HG03432 (cell line): Measurements from ENCODE around the gene SNX3.

Experiments used
- ATAC-seq: cut with Tn5 transposase; IDR thresholded peaks from one replicate; pipeline ENCODE4 v1.9.1; 2021; ENCODE audit warnings: mild to moderate bottlenecking, moderate library complexity; ENCODE audit not compliant: unreplicated experiment

Gene SNX3

DNA sequence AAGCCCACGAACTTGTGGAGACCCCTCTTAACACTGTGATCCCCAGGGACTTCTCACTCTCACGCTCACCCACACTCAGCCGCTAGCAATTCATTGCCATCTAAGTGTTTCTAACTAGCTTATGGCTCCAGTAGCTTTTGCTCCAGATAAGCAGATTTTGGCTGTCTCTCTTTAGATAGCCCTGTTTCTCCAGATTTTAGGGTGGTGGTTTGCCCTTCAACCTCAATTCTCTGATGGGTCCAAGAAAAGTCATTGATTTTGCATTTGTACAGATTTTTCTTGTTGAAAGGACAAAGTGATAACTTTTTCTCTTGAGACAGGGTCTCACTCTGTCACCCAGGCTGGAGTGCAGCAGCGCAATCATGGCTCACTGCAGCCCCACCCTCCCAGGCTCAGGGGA lies 53.8 kb downstream of the SNX3 start:
- no peak for ATAC-seq

DNA sequence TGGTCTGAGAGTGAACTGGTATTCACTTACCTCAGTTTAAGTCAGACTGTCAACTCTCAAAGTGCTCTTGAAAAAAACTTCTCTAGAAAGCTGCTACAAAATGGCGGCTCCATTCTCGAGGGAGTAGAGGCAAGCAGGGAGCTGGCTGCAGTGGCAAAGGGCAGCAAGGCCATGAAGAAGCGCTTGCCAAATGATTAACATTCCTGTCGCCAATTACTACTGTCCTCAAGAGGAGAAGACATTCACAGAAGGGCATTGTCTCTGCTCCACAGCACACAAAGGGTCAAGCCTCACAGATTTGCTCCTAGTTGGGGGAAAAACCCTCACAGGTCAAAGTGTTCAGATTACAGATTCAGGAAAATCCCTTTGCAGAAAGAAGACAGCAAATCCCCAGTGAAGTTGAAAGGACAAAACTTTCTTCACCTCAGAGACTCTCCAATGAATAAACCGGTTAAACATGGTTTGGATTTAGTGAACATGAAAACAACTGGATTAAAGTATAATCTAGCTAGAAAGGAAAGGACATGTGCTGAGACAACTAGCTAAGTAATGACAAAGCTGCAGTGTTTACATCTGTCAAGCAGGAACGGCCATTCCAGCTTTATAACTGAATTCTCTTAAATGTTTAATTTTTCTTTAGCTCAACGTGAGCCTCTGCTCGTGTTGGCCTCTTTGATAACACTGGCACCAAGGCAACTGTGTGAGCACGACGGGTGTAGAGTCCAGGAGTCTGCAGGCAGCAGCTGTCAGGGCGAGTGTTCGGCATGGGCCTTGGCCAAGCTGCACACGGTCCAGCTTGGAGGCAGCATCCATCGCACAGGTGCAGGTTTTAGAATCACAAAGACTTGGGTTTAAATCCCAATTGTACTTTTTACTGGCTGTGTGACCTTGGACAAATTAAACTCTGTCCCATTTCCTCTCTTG lies 57.4 kb downstream of the SNX3 start:
- peak; percentile 69 for ATAC-seq

- no peak for ATAC-seq
Measured at GRCh38 chr6:108200631-108201030, 60.2 kb downstream of the SNX3 start.

DNA sequence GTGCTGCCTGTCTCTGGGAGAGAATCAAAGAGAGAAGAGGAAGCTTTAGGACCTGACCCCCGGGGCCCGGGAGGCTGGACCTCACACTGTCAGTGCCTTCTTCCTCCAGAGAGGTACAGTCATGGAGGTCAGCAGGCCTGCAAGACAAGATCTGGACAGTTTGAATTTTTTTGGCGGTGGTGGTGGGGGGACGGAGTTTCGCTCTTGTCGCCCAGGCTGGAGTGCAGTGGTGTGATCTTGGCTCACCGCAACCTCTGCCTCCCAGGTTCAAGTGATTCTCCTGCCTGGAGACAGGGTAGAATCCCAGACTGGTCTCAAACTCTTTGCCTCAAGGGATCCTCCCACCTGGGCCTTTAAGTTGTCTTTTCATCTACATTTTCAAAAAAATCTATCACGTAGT lies 60.7 kb downstream of the SNX3 start:
- ATAC-seq = no peak

DNA sequence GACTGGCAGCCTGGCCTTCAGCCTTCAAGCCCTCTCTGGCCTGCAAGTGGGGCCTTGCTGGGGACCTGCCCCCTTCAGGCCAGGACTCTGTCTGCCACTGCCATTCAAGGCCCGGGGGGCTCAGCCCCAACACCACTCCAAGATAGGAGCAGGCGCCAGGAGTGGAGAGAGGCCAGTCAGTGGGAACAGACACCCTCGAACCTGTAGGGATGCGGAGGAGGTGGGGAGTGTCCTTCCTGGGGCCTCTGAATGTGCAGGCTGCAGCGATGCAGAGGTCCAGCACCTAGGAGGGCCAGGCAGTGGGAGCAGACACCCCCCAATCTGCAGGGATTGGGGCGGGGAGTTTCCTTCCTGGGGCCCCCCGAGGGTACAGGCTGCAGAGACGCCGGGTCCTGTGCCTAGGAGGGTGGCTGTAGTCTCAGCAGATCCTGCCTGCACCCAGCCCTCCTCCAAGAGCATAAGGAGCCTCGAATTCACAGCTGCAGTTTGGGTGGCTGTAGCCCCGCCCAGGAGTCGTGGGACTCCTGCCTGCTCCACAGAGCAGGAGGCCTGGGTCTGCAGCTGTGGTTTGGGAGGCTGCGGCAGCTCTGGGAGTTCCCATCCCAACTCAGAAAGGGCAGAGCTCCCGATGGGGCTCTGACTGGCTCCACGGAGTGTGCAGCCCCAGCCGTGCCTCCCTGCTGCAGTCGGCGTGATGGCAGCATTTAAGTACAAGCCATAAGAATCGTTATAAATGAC lies 61.9 kb downstream of the SNX3 start:
- no peak for ATAC-seq

DNA sequence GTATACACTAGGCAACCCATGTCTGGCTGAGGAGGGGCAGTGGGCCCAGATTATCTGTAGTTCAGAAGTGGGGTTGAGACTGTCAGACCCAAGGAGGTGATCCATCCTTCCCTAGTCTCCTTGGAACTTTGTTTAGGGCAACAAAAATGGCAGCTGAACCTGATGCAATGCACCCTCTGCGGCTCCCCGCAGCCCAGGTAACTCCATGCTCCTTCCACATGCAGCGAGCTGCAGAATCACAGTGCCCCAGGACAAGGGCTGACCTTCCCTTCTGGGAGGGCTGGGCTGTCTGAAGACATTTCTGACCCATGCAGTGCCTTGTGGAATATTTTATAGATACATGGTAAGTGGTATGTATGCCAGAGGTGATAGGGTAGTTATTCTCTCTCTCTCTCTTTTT lies 65.6 kb downstream of the SNX3 start:
- ATAC-seq = no peak

- no peak for ATAC-seq
Measured at GRCh38 chr6:108194503-108194902, 66.3 kb downstream of the SNX3 start.

- ATAC-seq = no peak
Measured at GRCh38 chr6:108193835-108194234, 67.0 kb downstream of the SNX3 start.

- ATAC-seq = no peak
Measured at GRCh38 chr6:108193131-108193530, 67.7 kb downstream of the SNX3 start.

DNA sequence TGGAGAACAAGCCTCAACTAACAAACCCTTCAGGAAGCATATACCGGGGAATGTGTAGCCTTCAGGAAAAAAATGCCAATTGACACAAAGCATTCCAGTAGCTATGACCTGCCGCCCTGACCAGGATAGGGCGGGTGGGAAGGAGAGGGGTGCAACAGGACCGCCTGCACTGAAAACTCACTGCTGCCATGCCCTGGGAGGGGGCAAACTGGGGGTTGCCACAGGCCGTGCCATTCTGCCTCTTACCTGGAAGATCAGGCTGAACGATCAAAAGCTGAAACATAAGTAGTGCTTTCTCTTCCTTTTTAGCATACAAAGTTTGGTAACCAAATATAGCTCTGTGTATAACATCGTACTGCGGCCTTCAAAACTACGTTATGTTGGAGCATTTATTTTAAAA lies 73.3 kb downstream of the SNX3 start:
- ATAC-seq = no peak

- ATAC-seq = no peak
Measured at GRCh38 chr6:108186226-108186625, 74.6 kb downstream of the SNX3 start.

DNA sequence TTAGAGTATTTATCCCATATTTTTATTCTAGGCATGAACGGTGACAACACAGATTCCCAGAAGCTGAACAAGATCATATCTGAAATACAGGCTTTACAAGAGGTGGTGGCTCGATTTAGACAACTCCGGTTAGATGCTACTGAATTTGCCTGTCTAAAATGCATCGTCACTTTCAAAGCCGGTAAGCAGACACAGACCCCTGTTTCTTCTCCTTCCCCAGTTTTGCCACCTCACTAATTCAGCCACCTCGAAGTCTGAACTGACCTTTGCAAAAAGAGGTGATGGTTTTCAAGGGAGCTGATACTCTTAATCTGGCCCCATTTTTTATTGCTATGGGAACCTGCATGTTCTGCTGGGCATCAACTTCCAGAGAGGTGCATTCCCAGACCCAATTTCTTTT lies 80.1 kb downstream of the SNX3 start:
- no peak for ATAC-seq

GRCh38 chr6:108180266-108180665 lies 80.6 kb downstream of the SNX3 start:
- no peak for ATAC-seq

DNA sequence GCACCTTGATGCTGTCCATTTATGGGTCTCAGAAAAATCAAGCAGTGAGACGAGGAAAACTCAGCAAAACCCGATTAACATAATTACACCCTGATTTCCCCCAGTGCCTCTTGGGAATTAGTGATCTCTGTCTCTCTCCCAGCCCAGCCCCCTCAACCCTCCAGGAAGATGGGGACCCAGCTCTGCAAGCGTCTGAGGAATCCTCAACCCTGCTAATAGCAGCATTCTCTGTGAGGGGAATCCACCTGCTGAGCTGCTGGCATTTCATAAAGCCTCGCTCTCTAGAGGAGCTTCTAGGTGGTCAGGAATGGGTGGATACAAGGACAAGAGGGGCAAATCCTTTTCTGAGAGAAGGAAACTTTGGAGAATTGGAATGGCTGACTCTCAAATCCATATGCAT lies 81.1 kb downstream of the SNX3 start:
- no peak for ATAC-seq

- ATAC-seq = no peak
Measured at GRCh38 chr6:108176281-108177089, 84.4 kb downstream of the SNX3 start.

DNA sequence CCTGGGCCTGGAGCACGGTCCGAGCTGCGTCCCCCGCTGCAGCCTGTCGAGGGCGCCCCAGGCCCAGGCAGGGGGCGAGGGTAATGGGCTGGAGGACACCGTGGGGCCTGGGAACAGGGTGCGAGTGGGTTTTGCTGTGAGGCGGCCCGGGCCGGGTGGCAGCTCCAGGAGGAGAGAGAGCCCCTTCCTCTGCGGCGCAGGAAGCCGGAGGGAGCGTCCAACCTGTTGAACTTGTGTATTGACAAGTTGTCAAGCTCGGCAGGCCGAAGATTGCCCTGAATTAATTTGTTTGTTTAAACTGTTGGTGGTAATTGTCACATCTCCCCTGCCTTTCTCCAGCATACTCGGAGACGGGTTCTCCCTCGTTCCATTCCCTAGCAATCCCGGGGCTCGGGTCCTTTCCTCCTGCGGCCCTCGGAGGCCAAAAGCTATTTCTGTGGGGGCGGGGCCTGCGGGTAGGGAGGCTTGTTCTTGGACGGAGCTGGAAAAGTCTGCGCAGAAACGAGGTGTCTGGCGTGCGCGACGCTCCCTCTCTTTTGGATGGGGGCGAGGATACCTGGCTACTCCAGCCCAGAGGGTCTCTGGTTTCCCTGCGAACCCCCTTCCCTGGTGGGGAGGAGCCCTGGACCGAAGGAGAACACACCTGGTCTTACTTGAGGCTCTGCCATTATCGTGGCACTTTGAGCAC lies 85.1 kb downstream of the SNX3 start:
- ATAC-seq = no peak

GRCh38 chr6:108175176-108175591 lies 85.7 kb downstream of the SNX3 start:
- no peak for ATAC-seq

DNA sequence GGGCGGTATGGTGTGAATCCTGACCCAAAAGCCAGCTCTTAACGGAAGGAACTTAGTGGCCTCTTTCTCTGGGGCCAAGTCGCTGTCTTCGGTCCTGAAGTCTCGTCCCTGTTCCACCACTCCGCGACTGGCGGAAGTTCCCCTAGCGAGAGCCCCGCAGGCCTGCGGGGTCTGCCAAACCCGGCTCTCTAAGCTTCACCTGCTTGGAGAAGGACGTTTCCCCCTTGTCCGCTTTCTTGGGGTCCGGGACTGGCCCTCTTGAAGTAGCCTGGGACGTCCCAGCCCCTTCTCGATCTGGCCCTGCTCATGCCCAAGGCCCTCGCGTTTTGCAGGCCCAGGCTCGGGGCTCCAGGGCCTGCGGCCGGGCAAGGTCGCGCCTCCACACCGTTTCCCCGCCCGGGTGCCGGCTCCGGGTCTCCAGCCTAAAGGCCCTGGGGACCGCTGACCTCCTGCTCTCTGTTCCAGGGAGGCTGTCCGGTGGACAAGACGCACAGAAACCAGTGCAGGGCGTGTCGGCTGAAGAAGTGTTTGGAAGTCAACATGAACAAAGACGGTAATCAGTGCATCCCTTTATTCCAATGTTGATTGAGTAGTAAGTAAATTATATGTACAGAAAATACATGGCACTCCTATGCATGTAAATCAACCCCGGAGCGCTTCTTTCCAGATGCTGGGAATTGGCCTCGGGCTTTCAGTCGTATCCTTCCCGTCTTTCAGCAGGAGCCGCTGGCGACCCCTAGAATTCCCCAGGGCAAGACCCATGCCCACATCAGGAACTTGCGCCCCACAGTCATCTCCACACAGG lies 86.3 kb downstream of the SNX3 start:
- no peak for ATAC-seq

DNA sequence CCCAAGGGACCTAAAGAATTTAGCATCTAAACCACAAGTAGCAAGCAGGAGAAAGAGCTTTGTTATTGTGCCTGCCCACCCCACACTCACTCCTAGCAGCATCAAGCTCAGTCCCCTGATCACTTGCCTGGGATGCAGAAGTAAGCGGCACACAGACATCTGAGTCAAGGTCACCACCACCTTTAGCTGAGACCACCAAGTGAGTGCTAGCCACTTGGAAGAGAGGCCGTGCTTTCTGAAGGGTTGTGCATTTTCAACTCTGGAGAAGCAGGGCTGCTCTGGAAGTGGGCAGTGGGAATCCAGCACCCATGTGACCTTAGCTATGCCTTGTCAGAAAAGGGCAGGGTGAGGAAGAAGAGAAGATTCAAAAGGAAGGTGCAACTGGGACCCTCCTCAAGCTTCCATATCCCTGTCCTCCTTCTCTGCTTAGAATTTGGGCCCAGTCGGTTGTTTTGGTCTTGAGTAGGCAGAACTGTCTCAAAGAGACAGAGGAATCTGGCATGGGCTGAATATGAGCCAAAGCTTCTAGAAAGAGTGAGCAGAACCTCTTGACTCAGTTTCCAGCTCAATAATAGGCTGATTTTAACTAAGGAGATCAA lies 88.8 kb downstream of the SNX3 start:
- ATAC-seq = no peak
